Measurements from ENCODE around the gene CCDC127. TPM values are rescaled to one million over a fixed set of nuclear protein-coding genes. Genes with fewer than 3 reads are reported as not detected.
A peak's percentile ranks its signal among the peaks of the same experiment; 100 is the strongest.

Gene CCDC127
- polyA plus RNA-seq, 3 donors = 0.68 to 1.5 (median 0.85) TPM

DNA sequence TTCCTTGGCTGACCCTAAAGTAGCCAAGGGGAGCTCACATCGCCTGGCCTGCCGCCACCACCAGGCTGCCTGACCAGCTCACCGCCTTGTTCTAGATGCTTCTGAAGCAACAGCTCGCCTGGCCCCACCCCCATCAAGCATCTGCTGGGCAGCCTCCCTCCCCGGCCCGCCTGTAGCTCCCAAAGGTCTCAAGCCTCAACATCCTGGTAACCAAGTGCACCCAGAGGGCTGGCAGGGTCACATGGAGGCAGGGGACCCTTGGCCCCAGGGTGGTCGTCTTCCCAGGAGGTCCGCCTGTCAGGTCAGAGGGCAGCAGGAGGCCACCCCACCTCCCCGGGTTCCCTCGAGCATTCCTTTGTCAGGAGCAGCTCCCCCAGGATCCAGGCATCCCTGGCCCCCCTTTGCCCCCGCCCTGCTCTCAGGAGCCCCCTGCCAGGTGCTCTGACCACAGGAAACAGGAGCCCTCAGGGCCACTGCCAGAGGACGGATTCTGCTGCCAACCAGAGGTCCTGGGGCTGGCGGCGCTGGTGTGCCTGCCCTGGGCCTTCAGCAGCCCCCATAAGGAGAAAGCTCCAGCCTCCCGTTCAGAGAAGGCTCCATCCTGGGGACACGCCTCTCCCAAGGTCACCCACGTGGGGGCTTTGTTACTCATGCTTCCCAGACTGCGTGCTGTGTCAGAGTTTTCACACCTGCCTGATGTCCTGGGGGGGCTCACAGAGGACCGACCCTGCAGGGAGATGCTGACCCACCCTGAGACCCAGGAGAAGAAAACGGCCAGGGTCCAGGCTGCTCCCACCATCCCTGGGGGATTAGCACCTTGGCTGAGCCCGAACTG is 30.1 kb downstream of the CCDC127 start:
- Histone ChIP-seq H3K4me2 (replicated peaks; ENCODE audit: extremely low read depth, low read length, poor library complexity, severe bottlenecking) (no peak overlapping the region), H3K36me3 (replicated peaks in 1 of 2; ENCODE audit: control insufficient read depth in 1 of 2, insufficient read depth in 2 of 2, low read length in 2 of 2) (no peaks in the 10 kb centered on the region), H3K9ac (ENCODE audit: insufficient read depth, low read length, poor library complexity, severe bottlenecking) (no peak overlapping the region), H3K4me3 (replicated peaks in 1 of 3; ENCODE audit: low read depth in 2 of 3, low read length in 3 of 3) (no peak overlapping the region), H3K4me1 (ENCODE audit: control insufficient read depth in 1 of 2, insufficient read depth in 2 of 2, low read length in 2 of 2) (peaks cover 0 to 3% of the 10 kb centered on the region in 2 donors), H4K20me1 (ENCODE audit: insufficient read depth, low read length) (no peaks in the 10 kb centered on the region), H2AFZ (ENCODE audit: insufficient read depth, low read depth, low read length, poor library complexity, severe bottlenecking) (peak overlapping the region; percentile 50), H3K9me3 (replicated peaks in 1 of 2; ENCODE audit: control insufficient read depth in 1 of 2, insufficient read depth in 1 of 2, low read length in 2 of 2) (no peaks in the 10 kb centered on the region), H3K27ac (ENCODE audit: low read depth in 1 of 2, low read length in 2 of 2) (no peak overlapping the region), H3K79me2 (ENCODE audit: insufficient read depth, low read length) (no peaks in the 10 kb centered on the region), H3K27me3 (ENCODE audit: control insufficient read depth in 2 of 2, insufficient read depth in 2 of 2, low read length in 2 of 2) (peaks cover 0 to 8% of the 10 kb centered on the region in 2 donors)
- Mint-ChIP-seq H3K9me3 (peaks cover 0 to 2% (median 0%) of the 10 kb centered on the region in 7 donors), H3K27ac (peak overlapping the region in 1 of 7 donors; percentile 72), H3K4me1 (peaks cover 6% of the 10 kb centered on the region), H3K27me3 (ENCODE audit: low read depth in 3 of 3) (peaks cover 13 to 31% (median 18%) of the 10 kb centered on the region in 3 donors), H3K36me3 (no peaks in the 10 kb centered on the region), H3K4me3 (peak overlapping the region in 1 of 2 donors; percentile 71)
- WGBS (ENCODE audit: insufficient coverage) = 79% methylated on average over 20 of the region's 21 CpGs
- intact Hi-C loops (cut with micrococcal nuclease) = no loop called here
- no peak for DNase-seq
- TF ChIP-seq, protein P1, sequence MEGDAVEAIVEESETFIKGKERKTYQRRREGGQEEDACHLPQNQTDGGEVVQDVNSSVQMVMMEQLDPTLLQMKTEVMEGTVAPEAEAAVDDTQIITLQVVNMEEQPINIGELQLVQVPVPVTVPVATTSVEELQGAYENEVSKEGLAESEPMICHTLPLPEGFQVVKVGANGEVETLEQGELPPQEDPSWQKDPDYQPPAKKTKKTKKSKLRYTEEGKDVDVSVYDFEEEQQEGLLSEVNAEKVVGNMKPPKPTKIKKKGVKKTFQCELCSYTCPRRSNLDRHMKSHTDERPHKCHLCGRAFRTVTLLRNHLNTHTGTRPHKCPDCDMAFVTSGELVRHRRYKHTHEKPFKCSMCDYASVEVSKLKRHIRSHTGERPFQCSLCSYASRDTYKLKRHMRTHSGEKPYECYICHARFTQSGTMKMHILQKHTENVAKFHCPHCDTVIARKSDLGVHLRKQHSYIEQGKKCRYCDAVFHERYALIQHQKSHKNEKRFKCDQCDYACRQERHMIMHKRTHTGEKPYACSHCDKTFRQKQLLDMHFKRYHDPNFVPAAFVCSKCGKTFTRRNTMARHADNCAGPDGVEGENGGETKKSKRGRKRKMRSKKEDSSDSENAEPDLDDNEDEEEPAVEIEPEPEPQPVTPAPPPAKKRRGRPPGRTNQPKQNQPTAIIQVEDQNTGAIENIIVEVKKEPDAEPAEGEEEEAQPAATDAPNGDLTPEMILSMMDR (IDR thresholded peaks at IDR 0.05) = no peak

DNA sequence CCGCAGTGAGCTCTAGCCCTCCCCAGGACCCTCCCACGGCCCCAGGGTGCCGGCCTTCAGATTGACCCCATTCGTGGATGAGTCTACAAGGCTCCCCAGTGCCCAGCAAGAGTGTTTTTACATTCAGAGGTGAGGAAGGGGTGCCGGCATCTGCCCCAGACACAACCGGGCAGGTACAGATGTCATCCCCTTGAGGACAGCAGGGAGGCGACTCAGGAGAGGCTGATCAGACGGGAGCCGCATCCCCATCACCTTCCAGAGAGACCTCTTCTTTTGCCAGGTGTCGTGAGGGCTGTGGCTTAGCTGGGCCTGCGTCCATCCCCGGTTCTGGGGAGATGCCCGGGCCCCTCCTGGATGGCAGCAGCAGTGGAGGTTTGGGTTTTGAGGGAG is 30.9 kb downstream of the CCDC127 start:
- Mint-ChIP-seq H3K9me3 (no peaks in the 10 kb centered on the region), H3K4me3 (no peak overlapping the region), H3K27me3 (ENCODE audit: low read depth in 3 of 3) (peaks cover 13 to 27% (median 13%) of the 10 kb centered on the region in 3 donors), H3K27ac (no peak overlapping the region), H3K36me3 (no peaks in the 10 kb centered on the region), H3K4me1 (peaks cover 6% of the 10 kb centered on the region)
- no peak overlapping the region for H3K4me3 ChIP-seq (replicated peaks in 1 of 3; ENCODE audit: low read depth in 2 of 3, low read length in 3 of 3)
- no peak for DNase-seq
- H3K27me3 ChIP-seq (ENCODE audit: control insufficient read depth in 2 of 2, insufficient read depth in 2 of 2, low read length in 2 of 2) = peaks cover 0 to 8% of the 10 kb centered on the region in 2 donors
- H3K4me2 ChIP-seq (replicated peaks; ENCODE audit: extremely low read depth, low read length, poor library complexity, severe bottlenecking) = no peak overlapping the region
- WGBS (ENCODE audit: insufficient coverage) = 74% methylated on average over 7 of the region's 13 CpGs
- TF ChIP-seq, protein P1 (IDR thresholded peaks at IDR 0.05) = no peak
- H3K9me3 ChIP-seq (replicated peaks in 1 of 2; ENCODE audit: control insufficient read depth in 1 of 2, insufficient read depth in 1 of 2, low read length in 2 of 2) = no peaks in the 10 kb centered on the region
- no peaks in the 10 kb centered on the region for H3K36me3 ChIP-seq (replicated peaks in 1 of 2; ENCODE audit: control insufficient read depth in 1 of 2, insufficient read depth in 2 of 2, low read length in 2 of 2)
- peaks cover 0 to 3% of the 10 kb centered on the region in 2 donors for H3K4me1 ChIP-seq (ENCODE audit: control insufficient read depth in 1 of 2, insufficient read depth in 2 of 2, low read length in 2 of 2)
- H2AFZ ChIP-seq (ENCODE audit: insufficient read depth, low read depth, low read length, poor library complexity, severe bottlenecking) = no peak overlapping the region
- no peaks in the 10 kb centered on the region for H3K79me2 ChIP-seq (ENCODE audit: insufficient read depth, low read length)
- H3K9ac ChIP-seq (ENCODE audit: insufficient read depth, low read length, poor library complexity, severe bottlenecking) = no peak overlapping the region
- no peaks in the 10 kb centered on the region for H4K20me1 ChIP-seq (ENCODE audit: insufficient read depth, low read length)
- H3K27ac ChIP-seq (ENCODE audit: low read depth in 1 of 2, low read length in 2 of 2) = no peak overlapping the region
- intact Hi-C loops (cut with micrococcal nuclease) = no loop called here

Data from CD14-positive monocyte (primary cell).